ENCODE measurements around the gene HDAC4. TPM values are rescaled to one million over a fixed set of nuclear protein-coding genes. Genes with fewer than 3 reads are reported as not detected.

The HDAC4 gene
- polyA plus RNA-seq, 1 donor (not counting 4 experiments of a cell fraction or from before 2014, with no cell fraction given), result 2.9 TPM

- H3K4me2 ChIP-seq (ENCODE audit: control insufficient read depth, extremely low read depth, insufficient read depth, low read depth, low read length), result no peak overlapping the region
- no peak overlapping the region for H3K9ac ChIP-seq (ENCODE audit: control insufficient read depth, extremely low read depth, insufficient read depth, low read length)
- no peaks in the 10 kb centered on the region for H4K20me1 ChIP-seq (ENCODE audit: control insufficient read depth, extremely low read depth, insufficient read depth, low read length)
- H3K27me3 ChIP-seq (ENCODE audit: control insufficient read depth, extremely low read depth, insufficient read depth, low read length), result no peaks in the 10 kb centered on the region
- no peaks in the 10 kb centered on the region for H3K4me1 ChIP-seq (ENCODE audit: control insufficient read depth, extremely low read depth, insufficient read depth, low read length)
- H3K79me2 ChIP-seq (ENCODE audit: control insufficient read depth, insufficient read depth, low read length), result no peaks in the 10 kb centered on the region
- dilution Hi-C loops (cut with MboI; ENCODE audit: extremely low pct_ligation_motif_present, low sequenced_read_pairs), result no loop called here
- TF ChIP-seq, protein P1, sequence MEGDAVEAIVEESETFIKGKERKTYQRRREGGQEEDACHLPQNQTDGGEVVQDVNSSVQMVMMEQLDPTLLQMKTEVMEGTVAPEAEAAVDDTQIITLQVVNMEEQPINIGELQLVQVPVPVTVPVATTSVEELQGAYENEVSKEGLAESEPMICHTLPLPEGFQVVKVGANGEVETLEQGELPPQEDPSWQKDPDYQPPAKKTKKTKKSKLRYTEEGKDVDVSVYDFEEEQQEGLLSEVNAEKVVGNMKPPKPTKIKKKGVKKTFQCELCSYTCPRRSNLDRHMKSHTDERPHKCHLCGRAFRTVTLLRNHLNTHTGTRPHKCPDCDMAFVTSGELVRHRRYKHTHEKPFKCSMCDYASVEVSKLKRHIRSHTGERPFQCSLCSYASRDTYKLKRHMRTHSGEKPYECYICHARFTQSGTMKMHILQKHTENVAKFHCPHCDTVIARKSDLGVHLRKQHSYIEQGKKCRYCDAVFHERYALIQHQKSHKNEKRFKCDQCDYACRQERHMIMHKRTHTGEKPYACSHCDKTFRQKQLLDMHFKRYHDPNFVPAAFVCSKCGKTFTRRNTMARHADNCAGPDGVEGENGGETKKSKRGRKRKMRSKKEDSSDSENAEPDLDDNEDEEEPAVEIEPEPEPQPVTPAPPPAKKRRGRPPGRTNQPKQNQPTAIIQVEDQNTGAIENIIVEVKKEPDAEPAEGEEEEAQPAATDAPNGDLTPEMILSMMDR (optimal IDR thresholded peaks at IDR 0.05 in 1 of 3, IDR thresholded peaks at IDR 0.05 in 1 of 3, conservative IDR thresholded peaks at IDR 0.05 in 1 of 3; ENCODE audit: extremely low read depth in 1 of 3, insufficient read depth in 2 of 3, low read length in 3 of 3), result no peak
- no peak for TF ChIP-seq EZH2 (IDR thresholded peaks at IDR 0.05; ENCODE audit: low read length)
- no peak overlapping the region for H2AFZ ChIP-seq (ENCODE audit: control insufficient read depth, low read length)
- FAIRE-seq, result no peak
- no peaks in the 10 kb centered on the region for H3K9me1 ChIP-seq (ENCODE audit: control insufficient read depth, extremely low read depth, insufficient read depth, low read length)
- no peak for DNase-seq (ENCODE audit: low read depth, low spot score)
- no peaks in the 10 kb centered on the region for H3K9me3 ChIP-seq (ENCODE audit: control insufficient read depth, low read depth, low read length)
- peaks cover 0 to 2% of the 10 kb centered on the region in 2 experiments for H3K36me3 ChIP-seq (ENCODE audit: control insufficient read depth in 2 of 2, extremely low read depth in 1 of 2, insufficient read depth in 2 of 2, low read length in 2 of 2)
- no peak overlapping the region for H3K27ac ChIP-seq (ENCODE audit: control insufficient read depth, insufficient read depth, low read length)
- H3K4me3 ChIP-seq (ENCODE audit: control insufficient read depth in 2 of 3, extremely low read depth in 1 of 3, insufficient read depth in 2 of 3, low read depth in 1 of 3, low read length in 3 of 3), result no peak overlapping the region
Measured at GRCh38 chr2:239060676-239061075, 340.1 kb downstream of the HDAC4 start.

GRCh38 chr2:239059854-239060253 is 341.0 kb downstream of the HDAC4 start:
- Histone ChIP-seq H3K9ac (ENCODE audit: control insufficient read depth, extremely low read depth, insufficient read depth, low read length) (no peak overlapping the region), H2AFZ (ENCODE audit: control insufficient read depth, low read length) (no peak overlapping the region), H3K27ac (ENCODE audit: control insufficient read depth, insufficient read depth, low read length) (no peak overlapping the region), H4K20me1 (ENCODE audit: control insufficient read depth, extremely low read depth, insufficient read depth, low read length) (no peaks in the 10 kb centered on the region), H3K4me2 (ENCODE audit: control insufficient read depth, extremely low read depth, insufficient read depth, low read depth, low read length) (no peak overlapping the region), H3K4me3 (ENCODE audit: control insufficient read depth in 2 of 3, extremely low read depth in 1 of 3, insufficient read depth in 2 of 3, low read depth in 1 of 3, low read length in 3 of 3) (no peak overlapping the region), H3K79me2 (ENCODE audit: control insufficient read depth, insufficient read depth, low read length) (no peaks in the 10 kb centered on the region), H3K9me1 (ENCODE audit: control insufficient read depth, extremely low read depth, insufficient read depth, low read length) (no peaks in the 10 kb centered on the region), H3K36me3 (ENCODE audit: control insufficient read depth in 2 of 2, extremely low read depth in 1 of 2, insufficient read depth in 2 of 2, low read length in 2 of 2) (peaks cover 0 to 1% of the 10 kb centered on the region in 2 experiments), H3K4me1 (ENCODE audit: control insufficient read depth, extremely low read depth, insufficient read depth, low read length) (no peaks in the 10 kb centered on the region), H3K9me3 (ENCODE audit: control insufficient read depth, low read depth, low read length) (no peaks in the 10 kb centered on the region), H3K27me3 (ENCODE audit: control insufficient read depth, extremely low read depth, insufficient read depth, low read length) (no peaks in the 10 kb centered on the region)
- dilution Hi-C loops (cut with MboI; ENCODE audit: extremely low pct_ligation_motif_present, low sequenced_read_pairs), result no loop called here
- FAIRE-seq, result no peak
- no peak for DNase-seq (ENCODE audit: low read depth, low spot score)
- TF ChIP-seq, protein P1 (optimal IDR thresholded peaks at IDR 0.05 in 1 of 3, IDR thresholded peaks at IDR 0.05 in 1 of 3, conservative IDR thresholded peaks at IDR 0.05 in 1 of 3; ENCODE audit: extremely low read depth in 1 of 3, insufficient read depth in 2 of 3, low read length in 3 of 3), result no peak
- TF ChIP-seq EZH2 (IDR thresholded peaks at IDR 0.05; ENCODE audit: low read length), result no peak
